PC-9 (cell line): ENCODE results near the gene SLC25A24.

Experiments
- EZH2 ChIP-seq: fragments of 200-600 bp; sonication (generic); IDR thresholded peaks from 2 replicates; pipeline ENCODE4 v1.8.0; 2017; ENCODE audit warnings: antibody characterized with exemption, low read depth
- TF ChIP-seq, protein P1 (sequence below): fragments of 200-600 bp; sonication (generic); conservative IDR thresholded peaks from 2 replicates; pipeline ENCODE4 v1.6.1; 2017; ENCODE audit warnings: mixed run types, antibody characterized with exemption, mild to moderate bottlenecking, moderate library complexity

DNA sequence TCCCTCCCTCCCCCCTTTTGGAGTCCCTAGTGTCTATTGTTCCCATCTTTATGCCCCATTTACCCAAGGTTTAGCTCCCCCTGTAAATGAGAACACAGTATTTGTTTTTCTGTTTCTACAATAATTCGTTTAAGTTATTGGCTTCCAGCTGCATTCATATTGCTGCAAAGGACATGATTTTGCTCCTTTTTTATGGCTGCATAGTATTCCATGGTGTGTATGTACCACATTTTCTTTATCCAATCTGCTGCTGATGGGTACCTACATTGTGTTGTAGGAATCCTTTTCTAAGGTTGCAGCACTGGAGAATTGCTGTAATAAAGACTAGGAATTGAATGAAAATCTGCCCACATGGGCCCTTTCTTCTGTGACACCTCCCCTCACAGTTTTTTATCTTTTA, 6.8 kb downstream of the SLC25A24 start:
- TF ChIP-seq, protein P1, sequence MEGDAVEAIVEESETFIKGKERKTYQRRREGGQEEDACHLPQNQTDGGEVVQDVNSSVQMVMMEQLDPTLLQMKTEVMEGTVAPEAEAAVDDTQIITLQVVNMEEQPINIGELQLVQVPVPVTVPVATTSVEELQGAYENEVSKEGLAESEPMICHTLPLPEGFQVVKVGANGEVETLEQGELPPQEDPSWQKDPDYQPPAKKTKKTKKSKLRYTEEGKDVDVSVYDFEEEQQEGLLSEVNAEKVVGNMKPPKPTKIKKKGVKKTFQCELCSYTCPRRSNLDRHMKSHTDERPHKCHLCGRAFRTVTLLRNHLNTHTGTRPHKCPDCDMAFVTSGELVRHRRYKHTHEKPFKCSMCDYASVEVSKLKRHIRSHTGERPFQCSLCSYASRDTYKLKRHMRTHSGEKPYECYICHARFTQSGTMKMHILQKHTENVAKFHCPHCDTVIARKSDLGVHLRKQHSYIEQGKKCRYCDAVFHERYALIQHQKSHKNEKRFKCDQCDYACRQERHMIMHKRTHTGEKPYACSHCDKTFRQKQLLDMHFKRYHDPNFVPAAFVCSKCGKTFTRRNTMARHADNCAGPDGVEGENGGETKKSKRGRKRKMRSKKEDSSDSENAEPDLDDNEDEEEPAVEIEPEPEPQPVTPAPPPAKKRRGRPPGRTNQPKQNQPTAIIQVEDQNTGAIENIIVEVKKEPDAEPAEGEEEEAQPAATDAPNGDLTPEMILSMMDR = no peak
- no peak for TF ChIP-seq EZH2
